ENCODE results near the gene FZD7. TPM values are rescaled to one million over a fixed set of nuclear protein-coding genes. Genes with fewer than 3 reads are reported as not detected.

Gene FZD7
- total RNA-seq, 1 experiment from 2014 or later = 41.4 TPM

DNA sequence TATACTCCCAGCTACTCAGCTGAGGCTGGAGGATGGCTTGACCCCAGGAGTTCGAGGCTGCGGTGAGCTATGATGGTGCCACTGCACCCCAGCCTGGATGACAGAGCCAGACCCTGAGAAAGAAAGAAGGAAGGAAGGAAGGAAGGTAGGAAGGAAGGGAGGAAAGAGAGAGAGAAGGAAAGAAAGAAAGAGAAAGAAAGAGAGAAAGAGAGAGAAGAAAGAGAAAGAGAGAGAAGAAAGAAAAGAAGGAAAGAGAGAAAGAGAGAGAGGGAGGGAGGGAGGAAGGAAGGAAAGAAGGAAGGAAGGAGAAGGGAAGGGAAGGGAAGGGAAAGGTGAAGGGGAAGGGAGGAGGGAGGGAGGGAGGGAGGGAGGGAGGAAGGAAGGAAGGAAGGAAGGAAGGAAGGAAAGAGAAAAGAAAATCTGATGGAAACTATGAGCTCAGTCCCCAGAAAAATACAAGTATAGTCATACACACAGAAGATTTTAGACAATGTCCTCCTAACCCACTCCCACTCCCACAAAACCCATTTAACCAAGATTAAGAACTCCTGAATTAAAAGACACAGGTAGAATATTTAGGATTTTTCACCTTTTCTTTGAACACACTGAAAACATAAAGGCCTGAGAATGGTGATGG, 15.6 kb downstream of the FZD7 start:
- intact Hi-C loops (cut with micrococcal nuclease; ENCODE audit: unreplicated experiment) = loop anchor here (1.0 kb wide), 1 partner anchor 10 kb away; no protein-coding TSS in a partner anchor
- Mint-ChIP-seq H3K36me3 (ENCODE audit: insufficient read depth, unreplicated experiment) (no peaks in the 10 kb centered on the region), H3K27me3 (ENCODE audit: insufficient read depth, unreplicated experiment) (no peaks in the 10 kb centered on the region), H3K4me1 (ENCODE audit: low read depth, unreplicated experiment) (peaks cover 54% of the 10 kb centered on the region), H3K4me3 (ENCODE audit: unreplicated experiment) (peak overlapping the region; percentile 17), H3K9me3 (ENCODE audit: unreplicated experiment) (no peaks in the 10 kb centered on the region), H3K27ac (ENCODE audit: unreplicated experiment) (peak overlapping the region; percentile 30)
- ChIA-PET POLR2A (no interaction called here), CTCF (no interaction called here)
- H3K9me3 ChIP-seq = no peaks in the 10 kb centered on the region
- peaks cover 64% of the 10 kb centered on the region for H3K4me1 ChIP-seq
- no peak overlapping the region for H3K4me3 ChIP-seq (ENCODE audit: low read depth, low read length)
- BruUV-seq (replicated peaks) = no TSS peak
- TF ChIP-seq, protein P1, sequence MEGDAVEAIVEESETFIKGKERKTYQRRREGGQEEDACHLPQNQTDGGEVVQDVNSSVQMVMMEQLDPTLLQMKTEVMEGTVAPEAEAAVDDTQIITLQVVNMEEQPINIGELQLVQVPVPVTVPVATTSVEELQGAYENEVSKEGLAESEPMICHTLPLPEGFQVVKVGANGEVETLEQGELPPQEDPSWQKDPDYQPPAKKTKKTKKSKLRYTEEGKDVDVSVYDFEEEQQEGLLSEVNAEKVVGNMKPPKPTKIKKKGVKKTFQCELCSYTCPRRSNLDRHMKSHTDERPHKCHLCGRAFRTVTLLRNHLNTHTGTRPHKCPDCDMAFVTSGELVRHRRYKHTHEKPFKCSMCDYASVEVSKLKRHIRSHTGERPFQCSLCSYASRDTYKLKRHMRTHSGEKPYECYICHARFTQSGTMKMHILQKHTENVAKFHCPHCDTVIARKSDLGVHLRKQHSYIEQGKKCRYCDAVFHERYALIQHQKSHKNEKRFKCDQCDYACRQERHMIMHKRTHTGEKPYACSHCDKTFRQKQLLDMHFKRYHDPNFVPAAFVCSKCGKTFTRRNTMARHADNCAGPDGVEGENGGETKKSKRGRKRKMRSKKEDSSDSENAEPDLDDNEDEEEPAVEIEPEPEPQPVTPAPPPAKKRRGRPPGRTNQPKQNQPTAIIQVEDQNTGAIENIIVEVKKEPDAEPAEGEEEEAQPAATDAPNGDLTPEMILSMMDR (IDR thresholded peaks at IDR 0.05; ENCODE audit: insufficient read depth in 1 of 2, low read depth in 1 of 2, low read length in 1 of 2, severe bottlenecking in 1 of 2, unreplicated experiment in 1 of 2) = no peak
- H3K36me3 ChIP-seq (ENCODE audit: control insufficient read depth, insufficient read depth, low read length) = no peaks in the 10 kb centered on the region; the same call in 1 of the 2 replicates
- no peak for DNase-seq
- H3K27me3 ChIP-seq (replicated peaks; ENCODE audit: control insufficient read depth, insufficient read depth, low read length) = no peaks in the 10 kb centered on the region

DNA sequence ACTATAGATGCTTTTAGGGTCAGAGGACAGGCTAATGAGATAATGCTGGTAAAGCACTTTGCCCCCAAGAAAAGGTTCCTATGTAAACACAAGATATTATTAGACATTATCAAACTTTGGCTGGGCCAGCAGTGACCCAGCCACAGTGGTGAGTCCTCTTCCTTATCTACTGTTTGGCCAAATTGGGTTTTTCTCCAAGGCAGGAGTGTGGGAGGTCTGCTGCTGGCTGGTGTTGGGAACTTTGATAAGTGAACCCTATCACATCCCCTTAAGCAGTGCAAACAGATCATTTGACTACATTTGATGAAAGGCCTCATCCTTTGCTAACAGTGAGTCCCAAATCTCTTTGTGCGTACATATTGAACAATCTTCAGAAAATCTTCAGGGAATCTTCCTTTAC, 16.2 kb downstream of the FZD7 start:
- BruUV-seq (replicated peaks) = no TSS peak
- CTCF ChIA-PET = no interaction called here

DNA sequence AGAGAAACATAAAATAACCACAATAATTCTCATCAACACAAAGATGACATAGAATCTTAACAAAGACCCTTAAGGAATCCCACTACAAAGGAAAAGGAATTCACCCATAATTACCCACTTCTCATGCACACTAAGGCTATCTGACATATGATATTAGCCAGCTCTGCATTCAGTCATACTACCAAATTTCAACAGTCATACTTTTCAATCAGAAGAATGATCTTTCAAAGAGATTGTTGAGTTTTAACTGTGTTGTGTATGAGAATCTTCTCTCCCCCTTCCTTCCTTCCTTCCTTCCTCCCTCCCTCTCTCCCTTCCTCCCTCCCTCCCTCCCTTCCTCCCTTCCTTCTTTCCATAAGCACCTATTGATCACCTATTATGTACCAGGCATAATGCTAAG, 17.0 kb downstream of the FZD7 start:
- no peaks in the 10 kb centered on the region; the same call in 1 of the 2 replicates for H3K36me3 ChIP-seq (ENCODE audit: control insufficient read depth, insufficient read depth, low read length)
- DNase-seq = no peak
- Mint-ChIP-seq H3K4me1 (ENCODE audit: low read depth, unreplicated experiment) (peaks cover 53% of the 10 kb centered on the region), H3K27me3 (ENCODE audit: insufficient read depth, unreplicated experiment) (no peaks in the 10 kb centered on the region), H3K9me3 (ENCODE audit: unreplicated experiment) (no peaks in the 10 kb centered on the region), H3K4me3 (ENCODE audit: unreplicated experiment) (no peak overlapping the region), H3K27ac (ENCODE audit: unreplicated experiment) (no peak overlapping the region), H3K36me3 (ENCODE audit: insufficient read depth, unreplicated experiment) (no peaks in the 10 kb centered on the region)
- intact Hi-C loops (cut with micrococcal nuclease; ENCODE audit: unreplicated experiment) = no loop called here
- no peak overlapping the region for H3K4me3 ChIP-seq (ENCODE audit: low read depth, low read length)
- H3K9me3 ChIP-seq = no peaks in the 10 kb centered on the region
- BruUV-seq (replicated peaks) = no TSS peak
- H3K4me1 ChIP-seq = peaks cover 66% of the 10 kb centered on the region
- ChIA-PET CTCF (no interaction called here), POLR2A (interaction anchor here (0.6 kb wide), 1 partner anchor 8 kb away, joined by 3 read pairs; no protein-coding TSS in a partner anchor)
- no peaks in the 10 kb centered on the region for H3K27me3 ChIP-seq (replicated peaks; ENCODE audit: control insufficient read depth, insufficient read depth, low read length)
- TF ChIP-seq, protein P1 (IDR thresholded peaks at IDR 0.05; ENCODE audit: insufficient read depth in 1 of 2, low read depth in 1 of 2, low read length in 1 of 2, severe bottlenecking in 1 of 2, unreplicated experiment in 1 of 2) = no peak

More for the DNA sequence above, 16.2 kb downstream of the FZD7 start:
- TF ChIP-seq, protein P1 (IDR thresholded peaks at IDR 0.05; ENCODE audit: insufficient read depth in 1 of 2, low read depth in 1 of 2, low read length in 1 of 2, severe bottlenecking in 1 of 2, unreplicated experiment in 1 of 2) = no peak
- Histone ChIP-seq H3K27me3 (replicated peaks; ENCODE audit: control insufficient read depth, insufficient read depth, low read length) (no peaks in the 10 kb centered on the region), H3K4me3 (ENCODE audit: low read depth, low read length) (no peak overlapping the region), H3K36me3 (ENCODE audit: control insufficient read depth, insufficient read depth, low read length) (no peaks in the 10 kb centered on the region; the same call in 1 of the 2 replicates), H3K4me1 (peaks cover 71% of the 10 kb centered on the region), H3K9me3 (no peaks in the 10 kb centered on the region)
- POLR2A ChIA-PET = no interaction called here
- Mint-ChIP-seq H3K27ac (ENCODE audit: unreplicated experiment) (peak overlapping the region; percentile 30), H3K4me1 (ENCODE audit: low read depth, unreplicated experiment) (peaks cover 54% of the 10 kb centered on the region), H3K9me3 (ENCODE audit: unreplicated experiment) (no peaks in the 10 kb centered on the region), H3K27me3 (ENCODE audit: insufficient read depth, unreplicated experiment) (no peaks in the 10 kb centered on the region), H3K36me3 (ENCODE audit: insufficient read depth, unreplicated experiment) (no peaks in the 10 kb centered on the region), H3K4me3 (ENCODE audit: unreplicated experiment) (peak overlapping the region; percentile 17)
- peak; percentile 59 to 82 for DNase-seq
- intact Hi-C loops (cut with micrococcal nuclease; ENCODE audit: unreplicated experiment) = loop anchor here (1.0 kb wide), 1 partner anchor 11 kb away; no protein-coding TSS in a partner anchor

Data from Caco-2 (cell line).